H1 (cell line): Measurements from ENCODE around the gene SMAP1. TPM values are rescaled to one million over a fixed set of nuclear protein-coding genes. Genes with fewer than 3 reads are reported as not detected.

Experiments used
- CTCF ChIA-PET: fragments of 300-600 bp; sonication (Branson Sonifier 250); formaldehyde crosslinking; loops from one replicate; lab custom pipeline; 2021; ENCODE audit not compliant: partially characterized antibody; lab: Charles Lee
- POLR2A ChIA-PET: fragments of 300-600 bp; sonication (Branson Sonifier 250); formaldehyde crosslinking; loops from one replicate; lab custom pipeline; 2021; ENCODE audit warnings: inconsistent platforms; ENCODE audit not compliant: partially characterized antibody; lab: Charles Lee
- DNase-seq, 2 experiments: peaks; one replicate each; pipeline versions ENCODE4 v3.0.0 to v3.0.0-alpha.2; 2010 to 2022; ENCODE audit warnings: low spot score in 2 of 2, low read depth in 1 of 2, mixed read lengths in 1 of 2
- FAIRE-seq: peaks from 2 replicates; lab custom pipeline; 2011; peaks lifted over from hg19 to GRCh38; lab: Jason Lieb, UNC
- H2AFZ ChIP-seq: 2 replicates; pipeline ENCODE4 v1.8.1; 2012; ENCODE audit warnings: low read length, inconsistent platforms
- H2AK5ac ChIP-seq: 2 replicates; pipeline ENCODE4 v1.6.1; 2013; ENCODE audit warnings: low read depth, low read length
- H2BK120ac ChIP-seq: replicated peaks from 2 replicates; pipeline ENCODE3; 2013; ENCODE audit warnings: low read depth, low read length, inconsistent platforms
- H2BK12ac ChIP-seq: 2 replicates; pipeline ENCODE4 v1.6.1; 2013; ENCODE audit warnings: low read depth, low read length
- H2BK15ac ChIP-seq: 2 replicates; pipeline ENCODE4 v1.6.1; 2013; ENCODE audit warnings: low read length
- H2BK20ac ChIP-seq: 2 replicates; pipeline ENCODE4 v1.6.1; 2013; ENCODE audit warnings: low read length
- H2BK5ac ChIP-seq: 2 replicates; pipeline ENCODE4 v1.6.1; 2013; ENCODE audit warnings: low read depth, low read length
- H3K14ac ChIP-seq: 2 replicates; pipeline ENCODE4 v1.6.1; 2013; ENCODE audit warnings: inconsistent platforms; ENCODE audit not compliant: insufficient read length
- H3K18ac ChIP-seq: 2 replicates; pipeline ENCODE4 v1.6.1; 2013; ENCODE audit warnings: low read length; ENCODE audit errors: extremely low read depth
- H3K23ac ChIP-seq: 2 replicates; pipeline ENCODE4 v1.6.1; 2013; ENCODE audit warnings: inconsistent platforms; ENCODE audit not compliant: insufficient read length
- H3K23me2 ChIP-seq: 2 replicates; pipeline ENCODE4 v1.6.1; 2013; ENCODE audit warnings: low read depth, low read length
- H3K27ac ChIP-seq: 2 replicates; pipeline ENCODE4 v1.6.1; 2011; ENCODE audit warnings: low read depth, low read length, inconsistent platforms
- H3K27me3 ChIP-seq, 4 experiments: replicated peaks in 1 of 4; 1 replicate in 1 of 4; 2 replicates in 3 of 4; pipeline versions ENCODE4 v1.6.1 to v1.8.1; 2011 to 2013; ENCODE audit warnings: low read length in 3 of 4, mild to moderate bottlenecking in 3 of 4, inconsistent platforms in 2 of 4, mixed read lengths in 2 of 4, moderate library complexity in 1 of 4; ENCODE audit not compliant: control insufficient read depth in 3 of 4, insufficient read depth in 3 of 4; ENCODE audit errors: extremely low read depth in 1 of 4
- H3K36me3 ChIP-seq, 4 experiments: 2 replicates each; pipeline versions ENCODE4 v1.6.1 to v1.8.1; 2011 to 2013; ENCODE audit warnings: mild to moderate bottlenecking in 4 of 4, low read length in 3 of 4, moderate library complexity in 2 of 4, control low read depth in 1 of 4, inconsistent platforms in 1 of 4; ENCODE audit not compliant: insufficient read depth in 4 of 4, control insufficient read depth in 2 of 4
- H3K4ac ChIP-seq: replicated peaks from 2 replicates; pipeline ENCODE3; 2013; ENCODE audit warnings: low read length, low read depth, mixed read lengths, inconsistent platforms; ENCODE audit not compliant: insufficient read length
- H3K4me1 ChIP-seq, 4 experiments: replicated peaks in 1 of 4; 1 replicate in 1 of 4; 2 replicates in 3 of 4; pipeline versions ENCODE4 v1.6.1 to v1.8.1; 2011 to 2013; ENCODE audit warnings: low read length in 3 of 4, inconsistent platforms in 2 of 4, mixed read lengths in 1 of 4; ENCODE audit not compliant: insufficient read depth in 4 of 4, control insufficient read depth in 3 of 4
- H3K4me2 ChIP-seq, 2 experiments: 2 replicates each; pipeline versions ENCODE4 v1.6.1 to v1.8.1; 2011 to 2013; ENCODE audit warnings: low read depth in 2 of 2, low read length in 2 of 2, control low read depth in 1 of 2, inconsistent platforms in 1 of 2, mild to moderate bottlenecking in 1 of 2; ENCODE audit not compliant: insufficient read depth in 1 of 2
- H3K4me3 ChIP-seq, 4 experiments: fragments of 200-600, 300-600 bp in 1 of 4; sonication (generic), shearing (Covaris generic), sonication (Bioruptor Twin) in 1 of 4; 2 replicates each; pipeline versions ENCODE4 v1.5.1 to v1.8.1; 2011 to 2016; ENCODE audit warnings: low read length in 4 of 4, low read depth in 3 of 4, control low read depth in 2 of 4, inconsistent platforms in 2 of 4, mild to moderate bottlenecking in 2 of 4, mixed read lengths in 1 of 4, moderate library complexity in 1 of 4; ENCODE audit not compliant: insufficient read depth in 2 of 4; ENCODE audit errors: extremely low read depth in 1 of 4
- H3K56ac ChIP-seq: replicated peaks from 2 replicates; pipeline ENCODE3; 2013; ENCODE audit warnings: low read depth, mild to moderate bottlenecking, mixed read lengths, low read length, inconsistent platforms; ENCODE audit not compliant: insufficient read length
- H3K79me1 ChIP-seq: 2 replicates; pipeline ENCODE4 v1.6.1; 2013; ENCODE audit warnings: low read depth, low read length, control low read depth
- H3K79me2 ChIP-seq, 2 experiments: 2 replicates each; pipeline versions ENCODE4 v1.6.1 to v1.8.1; 2012 to 2013; ENCODE audit warnings: low read length in 2 of 2, mild to moderate bottlenecking in 2 of 2, inconsistent platforms in 1 of 2; ENCODE audit not compliant: insufficient read depth in 2 of 2, control insufficient read depth in 1 of 2
- H3K9ac ChIP-seq, 4 experiments: replicated peaks in 1 of 4; 1 replicate in 1 of 4; 2 replicates in 3 of 4; pipeline versions ENCODE4 v1.6.1 to v1.8.1; 2011 to 2013; ENCODE audit warnings: low read depth in 3 of 4, low read length in 3 of 4, control low read depth in 2 of 4, mild to moderate bottlenecking in 2 of 4, moderate library complexity in 2 of 4, inconsistent platforms in 1 of 4; ENCODE audit errors: extremely low read depth in 1 of 4
- H3K9me3 ChIP-seq, 2 experiments: 2 replicates each; pipeline versions ENCODE4 v1.6.1 to v1.8.1; 2012 to 2013; ENCODE audit warnings: mild to moderate bottlenecking in 2 of 2, moderate library complexity in 2 of 2, control low read depth in 1 of 2, inconsistent platforms in 1 of 2, low read depth in 1 of 2, low read length in 1 of 2, mixed read lengths in 1 of 2; ENCODE audit not compliant: insufficient read depth in 2 of 2
- H4K20me1 ChIP-seq, 2 experiments: replicated peaks in 1 of 2; 2 replicates each; pipeline versions ENCODE3 to v1.8.1; 2011 to 2013; ENCODE audit warnings: inconsistent platforms in 2 of 2, low read length in 2 of 2, mild to moderate bottlenecking in 1 of 2; ENCODE audit not compliant: insufficient read depth in 2 of 2, control insufficient read depth in 1 of 2
- H4K5ac ChIP-seq: 2 replicates; pipeline ENCODE4 v1.6.1; 2013; ENCODE audit warnings: low read length, low read depth, mixed read lengths, inconsistent platforms; ENCODE audit not compliant: insufficient read length
- H4K8ac ChIP-seq: 2 replicates; pipeline ENCODE4 v1.8.0; 2013; ENCODE audit warnings: mild to moderate bottlenecking, moderate library complexity, low read length, inconsistent platforms; ENCODE audit not compliant: insufficient read depth; ENCODE audit errors: extremely low read depth
- H4K91ac ChIP-seq: replicated peaks from 2 replicates; pipeline ENCODE3; 2013; ENCODE audit warnings: low read length, mixed read lengths, inconsistent platforms; ENCODE audit not compliant: insufficient read length
- ASH2L ChIP-seq: fragments of 200-600, 300-600 bp; sonication (generic); IDR thresholded peaks from one replicate; pipeline ENCODE4 v1.7.1; 2017; ENCODE audit warnings: low read length
- BCL11A ChIP-seq, 2 experiments: IDR thresholded peaks; one replicate each; pipeline ENCODE4 v1.6.1; 2011; ENCODE audit warnings: low read depth in 2 of 2, low read length in 2 of 2, mild to moderate bottlenecking in 2 of 2
- CBX5 ChIP-seq: fragments of 300-800, 300-1000 bp; sonication (generic); IDR thresholded peaks from 2 replicates; pipeline ENCODE4 v1.7.1; 2016; ENCODE audit warnings: antibody characterized with exemption, low read length, low read depth
- CHD1 ChIP-seq: IDR thresholded peaks from 2 replicates; pipeline ENCODE4 v1.6.1; 2012; ENCODE audit warnings: low read depth, low read length, improper control_type of control experiment
- CHD2 ChIP-seq: IDR thresholded peaks from 2 replicates; pipeline ENCODE4 v1.6.1; 2012; ENCODE audit warnings: low read length, improper control_type of control experiment
- EZH2 ChIP-seq: fragments of 200-600 bp; sonication (generic); IDR thresholded peaks from 2 replicates; pipeline ENCODE4 v1.7.1; 2012; ENCODE audit warnings: low read depth, mild to moderate bottlenecking, moderate library complexity, low read length, inconsistent platforms; ENCODE audit not compliant: severe bottlenecking
- NRF1 ChIP-seq: IDR thresholded peaks from 2 replicates; pipeline ENCODE4 v1.6.1; 2011; ENCODE audit warnings: mild to moderate bottlenecking, low read depth, low read length, improper control_type of control experiment
- POLR2A ChIP-seq, 2 experiments: IDR thresholded peaks; 1 replicate in 1 of 2; 2 replicates in 1 of 2; pipeline ENCODE4 v1.6.1; 2011; ENCODE audit warnings: low read depth in 2 of 2, low read length in 2 of 2, mild to moderate bottlenecking in 2 of 2; ENCODE audit errors: control extremely low read depth in 1 of 2
- TBP ChIP-seq: IDR thresholded peaks from 2 replicates; pipeline ENCODE4 v1.6.1; 2011; ENCODE audit warnings: low read depth, low read length, improper control_type of control experiment
- WGBS, 2 experiments: shearing (Covaris generic) in 1 of 2; methylation state at CpG; one replicate each; pipeline versions ENCODE4 v1.1.6 to v1.1.7; 2013 to 2015; ENCODE audit warnings: low lambda C conversion rate in 2 of 2, mixed read lengths in 2 of 2, inconsistent platforms in 1 of 2, low coverage in 1 of 2, missing lambda C conversion rate in 1 of 2; ENCODE audit not compliant: insufficient replicate concordance in 2 of 2, insufficient coverage in 1 of 2, insufficient read length in 1 of 2; ENCODE audit errors: extremely low coverage in 1 of 2, missing lambda C conversion rate in 1 of 2; 5-methylcytosine and 5-hydroxymethylcytosine counted together
- polyA plus RNA-seq, 7 experiments: library from polyadenylated mRNA; depleted of rRNA in 3 of 7; stranded (reverse) in 5 of 7; unstranded in 2 of 7; fragments of >200 nt in 5 of 7; fragments of 200-250 nt in 2 of 7; gene quantifications; 1 replicate in 5 of 7; 2 replicates in 1 of 7; 4 replicates in 1 of 7; pipeline versions ENCODE4 v1.2.1 to v1.2.3, GENCODE V29; 2011 to 2013; ENCODE audit warnings: missing spikeins in 2 of 7, mixed read lengths in 2 of 7
- total RNA-seq: library from RNA; stranded (reverse); fragmentation: NEBNext Ultra II Directional; extraction: Animal tissue kit (Norgen Biotek cat#: 25700); gene quantifications from 2 replicates; pipeline ENCODE4 v1.2.1, GENCODE V29; 2021
- TF ChIP-seq, protein P1 (sequence below), 3 experiments: IDR thresholded peaks; 1 replicate in 2 of 3; 2 replicates in 1 of 3; pipeline versions ENCODE4 v1.5.1 to v1.6.1; 2011; ENCODE audit warnings: low read length in 3 of 3, mild to moderate bottlenecking in 3 of 3, inconsistent platforms in 2 of 3, low read depth in 1 of 3, moderate library complexity in 1 of 3; ENCODE audit not compliant: insufficient read depth in 1 of 3; ENCODE audit errors: control extremely low read depth in 1 of 3

Gene SMAP1
- total and polyA plus RNA-seq, 2 of the 8 experiments (the other 6 are each of a cell fraction or from before 2014, with no cell fraction given) = 18.8 to 32.4 TPM

GRCh38 chr6:70667256-70667710 lies 400 bp upstream of the SMAP1 start:
- Histone ChIP-seq H3K56ac (no peak overlapping the region), H3K14ac (no peak overlapping the region), H3K9ac (peak overlapping the region in 3 of 4 experiments; percentile 56 to 68 (median 57); a peak in 6 of 7 replicates), H4K8ac (no peak overlapping the region), H3K79me2 (peaks cover 0 to 35% of the 10 kb centered on the region in 2 experiments; a peak in 2 of 4 replicates), H4K91ac (no peak overlapping the region), H2BK15ac (no peak overlapping the region), H2BK12ac (no peak overlapping the region), H2AFZ (peak overlapping the region; percentile 97), H3K27ac (peak overlapping the region; percentile 56; the same call in 1 of the 2 replicates), H4K20me1 (no peaks in the 10 kb centered on the region), H3K27me3 (no peaks in the 10 kb centered on the region), H3K79me1 (no peaks in the 10 kb centered on the region), H3K4ac (no peak overlapping the region), H2AK5ac (no peak overlapping the region), H2BK20ac (0 out of 2 replicates have a peak overlapping the region, but pooled peaks have one; percentile 17), H4K5ac (peak overlapping the region; percentile 42), H3K23ac (no peak overlapping the region), H3K4me3 (peak overlapping the region; percentile 80 to 98 (median 86); a peak in 7 of 8 replicates), H2BK5ac (peak overlapping the region; percentile 87; the same call in 1 of the 2 replicates), H3K4me2 (peak overlapping the region; percentile 71 to 79), H3K23me2 (peaks cover 4% of the 10 kb centered on the region), H3K18ac (peak overlapping the region; percentile 94), H2BK120ac (no peak overlapping the region), H3K36me3 (no peaks in the 10 kb centered on the region), H3K4me1 (peaks cover 0 to 3% (median 2%) of the 10 kb centered on the region in 4 experiments; a peak in 3 of 7 replicates), H3K9me3 (no peaks in the 10 kb centered on the region)
- no peak for DNase-seq
- no peak for FAIRE-seq
- ChIA-PET CTCF (interaction anchor here (0.5 to 3.0 kb wide), 15 partner anchors 19 to 606 kb away, joined by 3 to 16 read pairs (median 3); no protein-coding TSS in a partner anchor), POLR2A (interaction anchor here (0.7 to 3.1 kb wide), 10 partner anchors 9 to 346 kb away, joined by 3 to 16 read pairs (median 4); partner anchors contain the start of genes FAM135A and SDHAF4)
- TF ChIP-seq EZH2 (peak; percentile 12), TBP (peak; percentile 25; the same call in 1 of the 2 replicates), CHD1 (no peak), CBX5 (no peak), CHD2 (no peak), NRF1 (no peak; the same call in 1 of the 2 replicates), BCL11A (IDR thresholded peaks at IDR 0.05; ENCODE audit: low read depth in 2 of 2, low read length in 2 of 2) (no peak), ASH2L (no peak), POLR2A (IDR thresholded peaks at IDR 0.05; ENCODE audit: control extremely low read depth in 1 of 2, low read depth in 2 of 2, low read length in 2 of 2) (no peak; a peak in 1 of 3 replicates)
- TF ChIP-seq, protein P1, sequence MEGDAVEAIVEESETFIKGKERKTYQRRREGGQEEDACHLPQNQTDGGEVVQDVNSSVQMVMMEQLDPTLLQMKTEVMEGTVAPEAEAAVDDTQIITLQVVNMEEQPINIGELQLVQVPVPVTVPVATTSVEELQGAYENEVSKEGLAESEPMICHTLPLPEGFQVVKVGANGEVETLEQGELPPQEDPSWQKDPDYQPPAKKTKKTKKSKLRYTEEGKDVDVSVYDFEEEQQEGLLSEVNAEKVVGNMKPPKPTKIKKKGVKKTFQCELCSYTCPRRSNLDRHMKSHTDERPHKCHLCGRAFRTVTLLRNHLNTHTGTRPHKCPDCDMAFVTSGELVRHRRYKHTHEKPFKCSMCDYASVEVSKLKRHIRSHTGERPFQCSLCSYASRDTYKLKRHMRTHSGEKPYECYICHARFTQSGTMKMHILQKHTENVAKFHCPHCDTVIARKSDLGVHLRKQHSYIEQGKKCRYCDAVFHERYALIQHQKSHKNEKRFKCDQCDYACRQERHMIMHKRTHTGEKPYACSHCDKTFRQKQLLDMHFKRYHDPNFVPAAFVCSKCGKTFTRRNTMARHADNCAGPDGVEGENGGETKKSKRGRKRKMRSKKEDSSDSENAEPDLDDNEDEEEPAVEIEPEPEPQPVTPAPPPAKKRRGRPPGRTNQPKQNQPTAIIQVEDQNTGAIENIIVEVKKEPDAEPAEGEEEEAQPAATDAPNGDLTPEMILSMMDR (IDR thresholded peaks at IDR 0.05; ENCODE audit: control extremely low read depth in 1 of 3, insufficient read depth in 1 of 3, low read depth in 1 of 3, low read length in 3 of 3) = no peak
- WGBS, 2 experiments = 37% methylated on average over 10 of the region's 15 CpGs; no CpG with 5 or more reads in 1 of the 2 experiments
